HepG2 (cell line): ENCODE data around the gene SNAI3. TPM values are rescaled to one million over a fixed set of nuclear protein-coding genes. Genes with fewer than 3 reads are reported as not detected.
A peak's percentile ranks its signal among the peaks of the same experiment; 100 is the strongest.

Experiments used
- HNF1B ChIP-seq: sonication (generic); formaldehyde crosslinking; IDR thresholded peaks from 2 replicates; pipeline ENCODE4 v1.5.1; 2020; ENCODE audit warnings: mild to moderate bottlenecking, moderate library complexity, missing genetic modification reagents
- KLF11 ChIP-seq: IDR thresholded peaks from 2 replicates; pipeline ENCODE4 v1.6.1; 2016; ENCODE audit warnings: missing compliant biosample characterization
- RORA ChIP-seq: sonication (generic); formaldehyde crosslinking; IDR thresholded peaks from 2 replicates; pipeline ENCODE4 v1.5.0; 2020; ENCODE audit warnings: mild to moderate bottlenecking, missing genetic modification reagents, moderate library complexity
- SPEN ChIP-seq: sonication (generic); formaldehyde crosslinking; IDR thresholded peaks from 2 replicates; pipeline ENCODE4 v1.5.1; 2020; ENCODE audit warnings: low read depth, mild to moderate bottlenecking, missing genetic modification reagents
- TCF7 ChIP-seq: sonication (generic); IDR thresholded peaks from 2 replicates; pipeline ENCODE4 v1.6.1; 2016; ENCODE audit warnings: antibody characterized with exemption, low read depth
- THAP9 ChIP-seq: sonication (generic); formaldehyde crosslinking; IDR thresholded peaks from 2 replicates; pipeline ENCODE4; 2020; ENCODE audit warnings: missing genetic modification reagents, mild to moderate bottlenecking, borderline replicate concordance
- TP53 ChIP-seq: sonication (generic); formaldehyde crosslinking; conservative IDR thresholded peaks from 2 replicates; pipeline ENCODE4 v1.4.0; 2020; ENCODE audit warnings: missing genetic modification reagents
- YEATS4 ChIP-seq: sonication (generic); formaldehyde crosslinking; IDR thresholded peaks from 2 replicates; pipeline ENCODE4 v1.4.0; 2020; ENCODE audit warnings: missing genetic modification reagents, borderline replicate concordance
- ZBED4 ChIP-seq: sonication (generic); formaldehyde crosslinking; IDR thresholded peaks from 2 replicates; pipeline ENCODE4 v1.4.0; 2020; ENCODE audit warnings: missing genetic modification reagents, borderline replicate concordance
- ZBTB8A ChIP-seq: sonication (generic); formaldehyde crosslinking; IDR thresholded peaks from 2 replicates; pipeline ENCODE4 v1.4.0; 2020; ENCODE audit warnings: mild to moderate bottlenecking, low read depth, missing genetic modification reagents, borderline replicate concordance
- ZC3H13 ChIP-seq: sonication (generic); formaldehyde crosslinking; IDR thresholded peaks from 2 replicates; pipeline ENCODE4 v1.8.1; 2023; ENCODE audit warnings: mild to moderate bottlenecking, missing genetic modification reagents, moderate library complexity
- ZFP36L1 ChIP-seq: sonication (generic); formaldehyde crosslinking; IDR thresholded peaks from 2 replicates; pipeline ENCODE4 v1.8.0; 2022; ENCODE audit warnings: mild to moderate bottlenecking, missing genetic modification reagents, moderate library complexity
- ZNF335 ChIP-seq: sonication (generic); formaldehyde crosslinking; IDR thresholded peaks from 2 replicates; pipeline ENCODE4 v1.4.0; 2020; ENCODE audit warnings: missing genetic modification reagents
- ZNF546 ChIP-seq: sonication (generic); formaldehyde crosslinking; conservative IDR thresholded peaks from 2 replicates; pipeline ENCODE4 v1.8.1; 2023; ENCODE audit warnings: mild to moderate bottlenecking, missing genetic modification reagents
- ZNF570 ChIP-seq: sonication (generic); formaldehyde crosslinking; IDR thresholded peaks from 2 replicates; pipeline ENCODE4 v1.4.0; 2020; ENCODE audit warnings: mild to moderate bottlenecking, missing genetic modification reagents, borderline replicate concordance
- ZNF619 ChIP-seq: sonication (generic); formaldehyde crosslinking; IDR thresholded peaks from 2 replicates; pipeline ENCODE4 v1.4.0; 2020; ENCODE audit warnings: mild to moderate bottlenecking, missing genetic modification reagents
- ZNF670 ChIP-seq: sonication (generic); formaldehyde crosslinking; IDR thresholded peaks from 2 replicates; pipeline ENCODE4 v1.8.0; 2022; ENCODE audit warnings: mild to moderate bottlenecking, missing genetic modification reagents, borderline replicate concordance
- ZSCAN29 ChIP-seq: sonication (generic); formaldehyde crosslinking; conservative IDR thresholded peaks from 2 replicates; pipeline ENCODE4 v1.4.0; 2020; ENCODE audit warnings: mild to moderate bottlenecking, missing genetic modification reagents
- polyA plus RNA-seq, 8 experiments: library from polyadenylated mRNA; depleted of rRNA in 3 of 8; stranded (reverse) in 7 of 8; unstranded in 1 of 8; fragments of >200 nt; fragmentation: Illumina TruSeq in 4 of 8; extraction: Trizol in 4 of 8; gene quantifications; 2 replicates each; pipeline versions ENCODE4 v1.2.1 to v1.2.3, GENCODE V29; 2011 to 2016; ENCODE audit warnings: low read depth in 4 of 8, missing spikeins in 1 of 8, mixed read lengths in 1 of 8; ENCODE audit not compliant: insufficient read depth in 1 of 8
- total RNA-seq, 5 experiments: library from RNA; depleted of rRNA; stranded (reverse); fragments of >200 nt; fragmentation: Illumina TruSeq; extraction: Trizol; gene quantifications; 2 replicates each; pipeline ENCODE4 v1.2.3, GENCODE V29; 2016; ENCODE audit warnings: low read depth in 1 of 5
- TF ChIP-seq, protein P1 (sequence below): sonication (generic); formaldehyde crosslinking; IDR thresholded peaks from 2 replicates; pipeline ENCODE4 v1.9.0; 2021; ENCODE audit warnings: missing genetic modification reagents, mild to moderate bottlenecking, borderline replicate concordance

SNAI3 gene
- total and polyA plus RNA-seq, 2 of the 13 experiments (the other 11 are each of a cell fraction or from before 2014, with no cell fraction given) = 0.09 to 0.18 TPM

DNA sequence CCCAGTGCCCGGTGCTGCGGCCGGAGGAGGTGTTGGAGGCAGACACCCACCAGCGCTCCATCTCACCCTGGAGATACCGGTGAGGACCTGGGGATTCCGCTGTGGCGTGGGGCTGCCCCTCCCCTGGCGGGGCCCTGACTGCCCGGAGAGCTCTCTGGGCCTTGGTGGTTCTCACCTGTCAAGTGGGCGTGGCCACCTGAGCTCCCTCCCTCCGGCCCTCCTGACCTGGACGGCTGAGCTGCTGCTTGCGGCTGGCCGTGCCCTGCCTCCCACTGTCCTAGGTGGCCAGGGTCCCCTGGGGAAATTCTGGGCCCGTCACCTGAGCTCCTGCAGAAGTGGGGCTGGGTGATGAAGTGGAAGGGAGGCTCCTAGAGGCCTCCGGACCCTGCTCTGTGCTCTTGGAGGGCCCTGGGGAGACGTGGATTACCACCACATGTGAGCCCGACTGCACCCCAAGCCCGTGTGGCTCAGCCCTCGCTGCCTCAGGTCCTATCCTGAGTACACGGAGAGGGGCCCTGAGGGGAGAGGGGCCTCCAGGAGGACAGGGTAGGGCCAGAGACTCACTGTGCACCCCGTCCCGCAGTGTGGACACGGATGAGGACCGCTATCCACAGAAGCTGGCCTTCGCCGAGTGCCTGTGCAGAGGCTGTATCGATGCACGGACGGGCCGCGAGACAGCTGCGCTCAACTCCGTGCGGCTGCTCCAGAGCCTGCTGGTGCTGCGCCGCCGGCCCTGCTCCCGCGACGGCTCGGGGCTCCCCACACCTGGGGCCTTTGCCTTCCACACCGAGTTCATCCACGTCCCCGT, 46.9 kb downstream of the SNAI3 start (continued):
- TF ChIP-seq ZBED4 (CRISPR knock-in tag) (no peak), ZNF670 (CRISPR knock-in tag) (no peak), ZBTB8A (CRISPR knock-in tag) (no peak), TP53 (no peak), ZNF335 (CRISPR knock-in tag) (0 out of 2 replicates have a peak, but pooled peaks have one; percentile 35), THAP9 (CRISPR knock-in tag) (0 out of 2 replicates have a peak, but pooled peaks have one; percentile 11), TCF7 (no peak), RORA (CRISPR knock-in tag) (no peak), ZC3H13 (no peak), HNF1B (CRISPR knock-in tag) (no peak), SPEN (CRISPR knock-in tag) (peak; percentile 51; the same call in 1 of the 2 replicates), KLF11 (CRISPR knock-in tag) (no peak), ZFP36L1 (CRISPR knock-in tag) (no peak), ZSCAN29 (CRISPR knock-in tag) (no peak), ZNF546 (CRISPR knock-in tag) (no peak), YEATS4 (CRISPR knock-in tag) (no peak), ZNF619 (CRISPR knock-in tag) (0 out of 2 replicates have a peak, but pooled peaks have one; percentile 36), ZNF570 (CRISPR knock-in tag) (no peak)
- TF ChIP-seq, protein P1, sequence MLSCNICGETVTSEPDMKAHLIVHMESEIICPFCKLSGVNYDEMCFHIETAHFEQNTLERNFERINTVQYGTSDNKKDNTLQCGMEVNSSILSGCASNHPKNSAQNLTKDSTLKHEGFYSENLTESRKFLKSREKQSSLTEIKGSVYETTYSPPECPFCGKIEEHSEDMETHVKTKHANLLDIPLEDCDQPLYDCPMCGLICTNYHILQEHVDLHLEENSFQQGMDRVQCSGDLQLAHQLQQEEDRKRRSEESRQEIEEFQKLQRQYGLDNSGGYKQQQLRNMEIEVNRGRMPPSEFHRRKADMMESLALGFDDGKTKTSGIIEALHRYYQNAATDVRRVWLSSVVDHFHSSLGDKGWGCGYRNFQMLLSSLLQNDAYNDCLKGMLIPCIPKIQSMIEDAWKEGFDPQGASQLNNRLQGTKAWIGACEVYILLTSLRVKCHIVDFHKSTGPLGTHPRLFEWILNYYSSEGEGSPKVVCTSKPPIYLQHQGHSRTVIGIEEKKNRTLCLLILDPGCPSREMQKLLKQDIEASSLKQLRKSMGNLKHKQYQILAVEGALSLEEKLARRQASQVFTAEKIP = no peak
